ENCODE results near the gene EOMES.

Gene EOMES

GRCh38 chr3:27679691-27680090, 42.4 kb downstream of the EOMES start:
- peak; percentile 11 for DNase-seq (ENCODE audit: low read depth)
- Histone ChIP-seq H3K27me3 (replicated peaks; ENCODE audit: control insufficient read depth, insufficient read depth, low read length) (no peaks in the 10 kb centered on the region), H3K4me3 (ENCODE audit: low read length) (no peak overlapping the region), H3K36me3 (ENCODE audit: control insufficient read depth, insufficient read depth, low read length, severe bottlenecking) (no peaks in the 10 kb centered on the region), H3K4me1 (ENCODE audit: control insufficient read depth, insufficient read depth, low read length) (peaks cover 46% of the 10 kb centered on the region), H3K9me3 (ENCODE audit: control insufficient read depth, low read length) (no peaks in the 10 kb centered on the region), H3K9ac (ENCODE audit: low read length) (peak overlapping the region; percentile 72)

GRCh38 chr3:27678234-27678633, 43.9 kb downstream of the EOMES start:
- H3K4me1 ChIP-seq (ENCODE audit: control insufficient read depth, insufficient read depth, low read length): peaks cover 49% of the 10 kb centered on the region
- H3K9ac ChIP-seq (ENCODE audit: low read length): peak overlapping the region; percentile 58
- no peaks in the 10 kb centered on the region for H3K27me3 ChIP-seq (replicated peaks; ENCODE audit: control insufficient read depth, insufficient read depth, low read length)
- DNase-seq (ENCODE audit: low read depth): no peak
- H3K4me3 ChIP-seq (ENCODE audit: low read length): no peak overlapping the region
- no peaks in the 10 kb centered on the region for H3K9me3 ChIP-seq (ENCODE audit: control insufficient read depth, low read length)
- no peaks in the 10 kb centered on the region for H3K36me3 ChIP-seq (ENCODE audit: control insufficient read depth, insufficient read depth, low read length, severe bottlenecking)

- peak; percentile 96 for DNase-seq (ENCODE audit: low read depth)
- Histone ChIP-seq H3K9ac (ENCODE audit: low read length) (peak overlapping the region; percentile 73), H3K4me3 (ENCODE audit: low read length) (peak overlapping the region; percentile 26), H3K4me1 (ENCODE audit: control insufficient read depth, insufficient read depth, low read length) (peaks cover 49% of the 10 kb centered on the region), H3K27me3 (replicated peaks; ENCODE audit: control insufficient read depth, insufficient read depth, low read length) (no peaks in the 10 kb centered on the region), H3K36me3 (ENCODE audit: control insufficient read depth, insufficient read depth, low read length, severe bottlenecking) (no peaks in the 10 kb centered on the region), H3K9me3 (ENCODE audit: control insufficient read depth, low read length) (no peaks in the 10 kb centered on the region)
Measured at GRCh38 chr3:27677565-27677964, 44.6 kb downstream of the EOMES start.

GRCh38 chr3:27675287-27675686, 46.8 kb downstream of the EOMES start:
- peak overlapping the region; percentile 24 for H3K4me3 ChIP-seq (ENCODE audit: low read length)
- no peaks in the 10 kb centered on the region for H3K27me3 ChIP-seq (replicated peaks; ENCODE audit: control insufficient read depth, insufficient read depth, low read length)
- peaks cover 36% of the 10 kb centered on the region for H3K4me1 ChIP-seq (ENCODE audit: control insufficient read depth, insufficient read depth, low read length)
- no peaks in the 10 kb centered on the region for H3K36me3 ChIP-seq (ENCODE audit: control insufficient read depth, insufficient read depth, low read length, severe bottlenecking)
- H3K9ac ChIP-seq (ENCODE audit: low read length): peak overlapping the region; percentile 19
- H3K9me3 ChIP-seq (ENCODE audit: control insufficient read depth, low read length): no peaks in the 10 kb centered on the region
- peak; percentile 44 for DNase-seq (ENCODE audit: low read depth)

GRCh38 chr3:27673701-27674100, 48.4 kb downstream of the EOMES start:
- no peaks in the 10 kb centered on the region for H3K27me3 ChIP-seq (replicated peaks; ENCODE audit: control insufficient read depth, insufficient read depth, low read length)
- H3K9ac ChIP-seq (ENCODE audit: low read length): no peak overlapping the region
- no peak for DNase-seq (ENCODE audit: low read depth)
- no peak overlapping the region for H3K4me3 ChIP-seq (ENCODE audit: low read length)
- H3K36me3 ChIP-seq (ENCODE audit: control insufficient read depth, insufficient read depth, low read length, severe bottlenecking): no peaks in the 10 kb centered on the region
- H3K9me3 ChIP-seq (ENCODE audit: control insufficient read depth, low read length): no peaks in the 10 kb centered on the region
- H3K4me1 ChIP-seq (ENCODE audit: control insufficient read depth, insufficient read depth, low read length): peaks cover 31% of the 10 kb centered on the region

GRCh38 chr3:27671101-27671500, 51.0 kb downstream of the EOMES start:
- Histone ChIP-seq H3K9me3 (ENCODE audit: control insufficient read depth, low read length) (no peaks in the 10 kb centered on the region), H3K27me3 (replicated peaks; ENCODE audit: control insufficient read depth, insufficient read depth, low read length) (no peaks in the 10 kb centered on the region), H3K36me3 (ENCODE audit: control insufficient read depth, insufficient read depth, low read length, severe bottlenecking) (no peaks in the 10 kb centered on the region), H3K4me3 (ENCODE audit: low read length) (no peak overlapping the region), H3K9ac (ENCODE audit: low read length) (no peak overlapping the region), H3K4me1 (ENCODE audit: control insufficient read depth, insufficient read depth, low read length) (peaks cover 23% of the 10 kb centered on the region)
- DNase-seq (ENCODE audit: low read depth): no peak

- Histone ChIP-seq H3K9me3 (ENCODE audit: control insufficient read depth, low read length) (no peaks in the 10 kb centered on the region), H3K4me1 (ENCODE audit: control insufficient read depth, insufficient read depth, low read length) (peaks cover 18% of the 10 kb centered on the region), H3K4me3 (ENCODE audit: low read length) (no peak overlapping the region), H3K27me3 (replicated peaks; ENCODE audit: control insufficient read depth, insufficient read depth, low read length) (no peaks in the 10 kb centered on the region), H3K36me3 (ENCODE audit: control insufficient read depth, insufficient read depth, low read length, severe bottlenecking) (no peaks in the 10 kb centered on the region), H3K9ac (ENCODE audit: low read length) (no peak overlapping the region)
- DNase-seq (ENCODE audit: low read depth): no peak
Measured at GRCh38 chr3:27670619-27671018, 51.5 kb downstream of the EOMES start.

GRCh38 chr3:27669591-27669990, 52.5 kb downstream of the EOMES start:
- Histone ChIP-seq H3K9me3 (ENCODE audit: control insufficient read depth, low read length) (no peaks in the 10 kb centered on the region), H3K27me3 (replicated peaks; ENCODE audit: control insufficient read depth, insufficient read depth, low read length) (no peaks in the 10 kb centered on the region), H3K36me3 (ENCODE audit: control insufficient read depth, insufficient read depth, low read length, severe bottlenecking) (no peaks in the 10 kb centered on the region), H3K4me3 (ENCODE audit: low read length) (no peak overlapping the region), H3K9ac (ENCODE audit: low read length) (no peak overlapping the region), H3K4me1 (ENCODE audit: control insufficient read depth, insufficient read depth, low read length) (peaks cover 8% of the 10 kb centered on the region)
- no peak for DNase-seq (ENCODE audit: low read depth)

GRCh38 chr3:27667751-27668150, 54.4 kb downstream of the EOMES start:
- DNase-seq (ENCODE audit: low read depth): no peak
- H3K36me3 ChIP-seq (ENCODE audit: control insufficient read depth, insufficient read depth, low read length, severe bottlenecking): no peaks in the 10 kb centered on the region
- no peaks in the 10 kb centered on the region for H3K9me3 ChIP-seq (ENCODE audit: control insufficient read depth, low read length)
- H3K27me3 ChIP-seq (replicated peaks; ENCODE audit: control insufficient read depth, insufficient read depth, low read length): no peaks in the 10 kb centered on the region
- H3K4me3 ChIP-seq (ENCODE audit: low read length): no peak overlapping the region
- no peak overlapping the region for H3K9ac ChIP-seq (ENCODE audit: low read length)
- H3K4me1 ChIP-seq (ENCODE audit: control insufficient read depth, insufficient read depth, low read length): peaks cover 6% of the 10 kb centered on the region

GRCh38 chr3:27666708-27667107, 55.4 kb downstream of the EOMES start:
- DNase-seq (ENCODE audit: low read depth): peak; percentile 84
- Histone ChIP-seq H3K36me3 (ENCODE audit: control insufficient read depth, insufficient read depth, low read length, severe bottlenecking) (no peaks in the 10 kb centered on the region), H3K4me3 (ENCODE audit: low read length) (no peak overlapping the region), H3K9me3 (ENCODE audit: control insufficient read depth, low read length) (no peaks in the 10 kb centered on the region), H3K9ac (ENCODE audit: low read length) (no peak overlapping the region), H3K27me3 (replicated peaks; ENCODE audit: control insufficient read depth, insufficient read depth, low read length) (no peaks in the 10 kb centered on the region), H3K4me1 (ENCODE audit: control insufficient read depth, insufficient read depth, low read length) (peaks cover 6% of the 10 kb centered on the region)

GRCh38 chr3:27666272-27666671, 55.9 kb downstream of the EOMES start:
- no peaks in the 10 kb centered on the region for H3K9me3 ChIP-seq (ENCODE audit: control insufficient read depth, low read length)
- no peak overlapping the region for H3K4me3 ChIP-seq (ENCODE audit: low read length)
- DNase-seq (ENCODE audit: low read depth): no peak
- peaks cover 6% of the 10 kb centered on the region for H3K4me1 ChIP-seq (ENCODE audit: control insufficient read depth, insufficient read depth, low read length)
- H3K27me3 ChIP-seq (replicated peaks; ENCODE audit: control insufficient read depth, insufficient read depth, low read length): no peaks in the 10 kb centered on the region
- H3K36me3 ChIP-seq (ENCODE audit: control insufficient read depth, insufficient read depth, low read length, severe bottlenecking): no peaks in the 10 kb centered on the region
- H3K9ac ChIP-seq (ENCODE audit: low read length): no peak overlapping the region
